Brain pericyte (primary cell): Measurements from ENCODE around the gene MEGF6.
A peak's percentile ranks its signal among the peaks of the same experiment; 100 is the strongest.
"Not testable (repeated sequence)": the region's sequence is repeated elsewhere in the genome, so short reads cannot be mapped to it uniquely, and the experiment has no call there.

Experiments used
- DNase-seq: peaks from one replicate; pipeline ENCODE4 v3.0.0-alpha.2; 2012; ENCODE audit warnings: low read depth, low spot score

MEGF6 gene

GRCh38 chr1:3629561-3630160 lies 18.4 kb upstream of the MEGF6 start:
- DNase-seq: no peak

- no peak for DNase-seq
Observed at GRCh38 chr1:3628445-3628844, 17.1 kb upstream of the MEGF6 start.

GRCh38 chr1:3627515-3628253 lies 16.4 kb upstream of the MEGF6 start:
- no peak for DNase-seq

- DNase-seq: no peak
Observed at GRCh38 chr1:3626025-3626424, 14.7 kb upstream of the MEGF6 start.

GRCh38 chr1:3625151-3625907 lies 14.0 kb upstream of the MEGF6 start:
- no peak for DNase-seq

- peak; percentile 80 for DNase-seq
Observed at GRCh38 chr1:3624200-3625136, 13.2 kb upstream of the MEGF6 start, which contains the start of gene TPRG1L. Gene TPRG1L (plus strand): TSS chr1:3625015. CDS start chr1:3625073, 58 bp downstream.

- no peak for DNase-seq
Observed at GRCh38 chr1:3623441-3624199, 12.3 kb upstream of the MEGF6 start.

- DNase-seq: not testable (repeated sequence)
Observed at GRCh38 chr1:3622102-3622501, 10.8 kb upstream of the MEGF6 start.

- not testable (repeated sequence) for DNase-seq
Observed at GRCh38 chr1:3621151-3621671, 9.9 kb upstream of the MEGF6 start.

GRCh38 chr1:3620708-3621107 lies 9.4 kb upstream of the MEGF6 start:
- no peak for DNase-seq

- DNase-seq: no peak
Observed at GRCh38 chr1:3618881-3619671, 7.8 kb upstream of the MEGF6 start.

- DNase-seq: no peak
Observed at GRCh38 chr1:3618531-3618880, 7.2 kb upstream of the MEGF6 start.

GRCh38 chr1:3617806-3618345 lies 6.6 kb upstream of the MEGF6 start:
- no peak for DNase-seq

GRCh38 chr1:3616861-3617260 lies 5.6 kb upstream of the MEGF6 start:
- no peak for DNase-seq

- no peak for DNase-seq
Observed at GRCh38 chr1:3614755-3615742, 3.7 kb upstream of the MEGF6 start.

- no peak for DNase-seq
Observed at GRCh38 chr1:3612123-3612522, 815 bp upstream of the MEGF6 start.

GRCh38 chr1:3610527-3611169 lies 660 bp downstream of the MEGF6 start:
- DNase-seq: no peak
